Mucosa of descending colon (tissue), 3 donors: ENCODE data around the gene TMEM109. TPM values are rescaled to one million over a fixed set of nuclear protein-coding genes. Genes with fewer than 3 reads are reported as not detected.

Experiments
- ATAC-seq: fragments of 200-7000 bp; cut with Tn5 transposase; one replicate; pipeline ENCODE4 v1.9.1; 2020; ENCODE audit warnings: mild to moderate bottlenecking, moderate library complexity
- DNase-seq, 3 donors: peaks; one replicate each; pipeline ENCODE4 v3.0.0-alpha.2; 2020
- H3K36me3 ChIP-seq: fragments of 200-600 bp; one replicate; pipeline ENCODE4 v1.8.0; 2021; ENCODE audit warnings: low read depth, mild to moderate bottlenecking
- H3K4me1 ChIP-seq: fragments of 200-600 bp; one replicate; pipeline ENCODE4 v1.8.0; 2021; ENCODE audit warnings: low read depth, mild to moderate bottlenecking
- H3K4me3 ChIP-seq: fragments of 200-600 bp; one replicate; pipeline ENCODE4 v1.8.0; 2021; ENCODE audit warnings: mild to moderate bottlenecking
- H3K9me3 ChIP-seq: fragments of 200-600 bp; one replicate; pipeline ENCODE4 v1.8.0; 2021; ENCODE audit warnings: mild to moderate bottlenecking
- intact Hi-C, 2 donors: fragments of 100-400 bp; cut with DNase I in 1 of 2; cut with micrococcal nuclease in 1 of 2; formaldehyde crosslinking; loops; one replicate each; pipeline versions ENCODE4 v1.11.0 to v1.11.1; 2022; cut with DNase I, micrococcal nuclease
- total RNA-seq, 3 donors: library from RNA; stranded (reverse); fragmentation: NEBNext Ultra II Directional in 2 of 3; extraction: Animal tissue kit (Norgen Biotek cat#: 25700) in 2 of 3; gene quantifications; one replicate each; pipeline versions ENCODE4 v1.2.1 to v1.2.4, GENCODE V29; 2021 to 2023
- TF ChIP-seq, protein P1 (sequence below): fragments of 200-600 bp; IDR thresholded peaks from one replicate; pipeline ENCODE4 v1.8.0; 2022; ENCODE audit warnings: antibody characterized with exemption, mild to moderate bottlenecking
- donor health status: DM: no; HTN: no; CAD: no; lungs with moderate emphysema.
- donor health status: DM: no; HTN: no; CAD: no.
- donor health status: DM: no; HTN: yes; CAD: no.

Gene TMEM109
- total RNA-seq, 3 donors from 2014 or later: 35.8 to 95.2 (median 46.6) TPM

- Histone ChIP-seq H3K9me3 (no peaks in the 10 kb centered on the region), H3K36me3 (no peaks in the 10 kb centered on the region), H3K4me1 (no peaks in the 10 kb centered on the region), H3K4me3 (no peak overlapping the region)
- DNase-seq (peak in 1 of 3 donors; percentile 7), ATAC-seq (no peak)
- TF ChIP-seq, protein P1, sequence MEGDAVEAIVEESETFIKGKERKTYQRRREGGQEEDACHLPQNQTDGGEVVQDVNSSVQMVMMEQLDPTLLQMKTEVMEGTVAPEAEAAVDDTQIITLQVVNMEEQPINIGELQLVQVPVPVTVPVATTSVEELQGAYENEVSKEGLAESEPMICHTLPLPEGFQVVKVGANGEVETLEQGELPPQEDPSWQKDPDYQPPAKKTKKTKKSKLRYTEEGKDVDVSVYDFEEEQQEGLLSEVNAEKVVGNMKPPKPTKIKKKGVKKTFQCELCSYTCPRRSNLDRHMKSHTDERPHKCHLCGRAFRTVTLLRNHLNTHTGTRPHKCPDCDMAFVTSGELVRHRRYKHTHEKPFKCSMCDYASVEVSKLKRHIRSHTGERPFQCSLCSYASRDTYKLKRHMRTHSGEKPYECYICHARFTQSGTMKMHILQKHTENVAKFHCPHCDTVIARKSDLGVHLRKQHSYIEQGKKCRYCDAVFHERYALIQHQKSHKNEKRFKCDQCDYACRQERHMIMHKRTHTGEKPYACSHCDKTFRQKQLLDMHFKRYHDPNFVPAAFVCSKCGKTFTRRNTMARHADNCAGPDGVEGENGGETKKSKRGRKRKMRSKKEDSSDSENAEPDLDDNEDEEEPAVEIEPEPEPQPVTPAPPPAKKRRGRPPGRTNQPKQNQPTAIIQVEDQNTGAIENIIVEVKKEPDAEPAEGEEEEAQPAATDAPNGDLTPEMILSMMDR: no peak
- intact Hi-C loops: no loop called here
These were observed 37.8 kb upstream of the TMEM109 start for GRCh38 chr11:60876168-60876485.

- intact Hi-C loops: no loop called here
- Histone ChIP-seq H3K4me1 (no peaks in the 10 kb centered on the region), H3K36me3 (no peaks in the 10 kb centered on the region), H3K9me3 (no peaks in the 10 kb centered on the region), H3K4me3 (no peak overlapping the region)
- TF ChIP-seq, protein P1: no peak
- DNase-seq: peak in 1 of 3 donors; percentile 2
- no peak for ATAC-seq
These were observed 35.5 kb upstream of the TMEM109 start for GRCh38 chr11:60878245-60879101.

GRCh38 chr11:60879104-60879503 lies 34.9 kb upstream of the TMEM109 start:
- Histone ChIP-seq H3K4me1 (no peaks in the 10 kb centered on the region), H3K4me3 (no peak overlapping the region), H3K9me3 (no peaks in the 10 kb centered on the region), H3K36me3 (no peaks in the 10 kb centered on the region)
- ATAC-seq (no peak), DNase-seq (no peak)
- TF ChIP-seq, protein P1: no peak
- intact Hi-C loops: no loop called here

DNA sequence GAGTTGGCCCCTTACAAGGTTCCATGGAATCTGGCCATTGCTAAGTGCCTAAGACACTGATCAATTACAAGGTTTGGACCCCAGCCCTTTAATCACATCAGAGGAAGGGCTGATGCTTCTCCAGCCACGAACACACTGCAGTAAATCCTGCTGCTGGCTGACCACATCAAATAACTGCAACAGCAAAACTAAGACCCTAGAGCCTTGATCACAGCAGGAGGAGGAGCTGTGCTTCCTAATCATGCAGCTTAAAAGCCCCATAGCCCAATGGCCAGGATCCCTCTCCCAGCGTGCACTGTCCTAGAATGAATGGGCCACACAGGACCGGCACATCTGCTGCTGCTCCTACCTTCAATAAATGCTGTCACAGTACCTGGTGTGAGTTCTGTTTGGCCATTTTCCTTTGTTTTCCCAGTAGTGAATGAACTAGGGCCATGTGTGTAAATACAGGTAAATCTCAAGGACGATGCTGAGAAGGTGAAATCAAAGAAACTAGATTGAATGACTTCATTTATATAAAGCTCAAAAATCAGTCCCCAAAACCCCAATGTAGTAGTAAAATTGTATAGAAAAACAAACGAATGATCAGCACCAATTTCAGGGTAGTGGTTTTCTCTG lies 33.9 kb upstream of the TMEM109 start:
- TF ChIP-seq, protein P1: no peak
- no peaks in the 10 kb centered on the region for H3K4me1 ChIP-seq
- intact Hi-C loops: no loop called here
- no peak for ATAC-seq
- no peaks in the 10 kb centered on the region for H3K9me3 ChIP-seq
- DNase-seq: no peak
- no peaks in the 10 kb centered on the region for H3K36me3 ChIP-seq
- no peak overlapping the region for H3K4me3 ChIP-seq

DNA sequence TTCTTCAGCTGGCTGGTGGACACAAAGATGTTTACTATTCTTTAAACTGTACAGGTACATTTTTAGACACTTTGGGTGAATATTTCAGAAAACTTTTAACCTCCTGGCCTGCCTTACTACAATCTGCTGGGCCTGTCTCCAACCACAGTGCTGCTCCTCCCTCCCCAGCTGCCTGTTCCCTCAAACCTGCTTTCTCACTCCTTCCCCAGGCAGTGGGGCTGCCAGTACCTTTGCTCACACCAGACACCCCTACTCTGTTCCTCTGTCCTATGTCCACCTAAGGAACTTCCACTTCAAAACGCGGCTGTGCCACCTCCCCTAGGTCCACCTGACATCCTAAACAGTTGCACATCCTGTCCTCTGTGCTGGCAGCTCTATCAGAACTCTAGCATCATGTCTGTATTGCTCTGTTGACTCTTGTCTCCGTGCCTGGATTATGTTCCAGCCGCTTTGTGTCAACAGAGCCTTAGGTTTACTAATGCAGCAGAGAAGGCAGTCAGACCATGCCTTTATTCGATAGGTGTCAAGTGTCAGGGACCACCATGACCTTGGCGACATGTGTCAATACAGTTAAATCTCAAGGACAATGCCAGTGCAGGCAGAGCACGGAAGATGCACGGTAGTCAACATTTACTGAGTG lies 33.2 kb upstream of the TMEM109 start:
- H3K4me1 ChIP-seq: no peaks in the 10 kb centered on the region

More for the DNA sequence above, 33.2 kb upstream of the TMEM109 start:
- TF ChIP-seq, protein P1: no peak
- H3K36me3 ChIP-seq: no peaks in the 10 kb centered on the region
- no peak overlapping the region for H3K4me3 ChIP-seq
- DNase-seq: peak in 1 of 3 donors; percentile 7
- intact Hi-C loops: no loop called here
- no peak for ATAC-seq
- no peaks in the 10 kb centered on the region for H3K9me3 ChIP-seq
